C4-2B (cell line): ENCODE results near the gene NAGS.

Experiments
- H3K27ac ChIP-seq: fragments of 450-650 bp; 2 replicates; pipeline ENCODE4 v1.5.1; 2017
- ZFX ChIP-seq: fragments of 450-650 bp; IDR thresholded peaks from 2 replicates; pipeline ENCODE4 v1.6.1; 2017
- TF ChIP-seq, protein P1 (sequence below): fragments of 450-650 bp; conservative IDR thresholded peaks from 2 replicates; pipeline ENCODE4 v1.5.1; 2017; ENCODE audit warnings: mild to moderate bottlenecking

NAGS gene

DNA sequence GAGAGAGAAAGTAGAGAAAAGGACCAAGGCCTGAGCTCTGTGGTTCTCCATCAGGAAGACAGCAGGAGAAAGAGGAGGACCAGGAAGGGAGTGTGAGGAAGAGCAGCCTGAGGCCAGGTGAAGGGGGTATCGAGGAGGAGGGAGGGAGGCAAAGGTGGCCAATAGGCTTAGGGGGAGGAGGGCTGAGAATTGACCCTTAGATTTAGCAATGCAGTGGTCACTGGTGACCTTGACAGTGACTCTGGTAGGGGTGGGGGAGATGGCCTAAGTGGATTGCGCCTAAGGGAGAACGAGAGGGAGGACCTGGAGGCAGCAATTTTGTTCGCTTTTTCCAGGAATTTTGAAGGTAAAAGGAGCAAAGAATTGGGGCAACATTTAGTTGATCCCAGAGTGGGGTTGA lies 5.4 kb upstream of the NAGS start:
- H3K27ac ChIP-seq: no peak overlapping the region
- TF ChIP-seq, protein P1, sequence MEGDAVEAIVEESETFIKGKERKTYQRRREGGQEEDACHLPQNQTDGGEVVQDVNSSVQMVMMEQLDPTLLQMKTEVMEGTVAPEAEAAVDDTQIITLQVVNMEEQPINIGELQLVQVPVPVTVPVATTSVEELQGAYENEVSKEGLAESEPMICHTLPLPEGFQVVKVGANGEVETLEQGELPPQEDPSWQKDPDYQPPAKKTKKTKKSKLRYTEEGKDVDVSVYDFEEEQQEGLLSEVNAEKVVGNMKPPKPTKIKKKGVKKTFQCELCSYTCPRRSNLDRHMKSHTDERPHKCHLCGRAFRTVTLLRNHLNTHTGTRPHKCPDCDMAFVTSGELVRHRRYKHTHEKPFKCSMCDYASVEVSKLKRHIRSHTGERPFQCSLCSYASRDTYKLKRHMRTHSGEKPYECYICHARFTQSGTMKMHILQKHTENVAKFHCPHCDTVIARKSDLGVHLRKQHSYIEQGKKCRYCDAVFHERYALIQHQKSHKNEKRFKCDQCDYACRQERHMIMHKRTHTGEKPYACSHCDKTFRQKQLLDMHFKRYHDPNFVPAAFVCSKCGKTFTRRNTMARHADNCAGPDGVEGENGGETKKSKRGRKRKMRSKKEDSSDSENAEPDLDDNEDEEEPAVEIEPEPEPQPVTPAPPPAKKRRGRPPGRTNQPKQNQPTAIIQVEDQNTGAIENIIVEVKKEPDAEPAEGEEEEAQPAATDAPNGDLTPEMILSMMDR: no peak
- TF ChIP-seq ZFX: no peak

DNA sequence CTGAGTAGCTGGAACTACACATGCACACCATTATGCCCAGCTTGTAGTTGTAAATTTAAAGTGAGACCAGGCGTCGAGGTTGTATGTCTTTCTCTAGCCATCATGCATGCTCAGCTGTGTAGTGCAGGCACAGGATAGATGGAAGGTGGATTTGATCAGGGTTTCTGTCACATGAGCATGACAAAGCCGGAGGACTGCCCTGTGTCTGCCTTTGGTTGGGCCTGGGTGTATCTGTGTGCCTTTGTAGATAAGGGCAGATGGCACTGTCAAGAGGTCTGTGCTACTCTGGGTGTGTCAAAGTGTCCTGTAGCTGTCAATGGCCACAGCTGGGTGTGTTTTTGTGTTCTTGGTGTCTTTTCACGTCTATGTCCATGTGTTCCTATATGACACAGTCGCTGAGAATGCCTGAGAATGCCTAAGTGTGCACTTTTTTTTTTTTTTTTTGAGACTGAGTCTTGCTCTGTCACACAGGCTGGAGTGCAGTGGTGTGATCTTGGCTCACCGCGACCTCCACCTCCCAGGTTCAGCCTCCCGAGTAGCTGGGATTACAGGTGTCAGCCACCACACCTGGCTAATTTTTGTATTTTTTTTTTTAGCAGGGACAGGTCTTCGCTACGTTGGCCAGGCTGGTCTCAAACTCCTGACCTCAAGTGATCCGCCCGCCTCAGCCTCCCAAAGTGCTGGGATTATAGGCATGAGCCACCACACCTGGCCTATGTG lies 4.1 kb upstream of the NAGS start:
- H3K27ac ChIP-seq: no peak overlapping the region
- TF ChIP-seq, protein P1: no peak
- no peak for TF ChIP-seq ZFX

DNA sequence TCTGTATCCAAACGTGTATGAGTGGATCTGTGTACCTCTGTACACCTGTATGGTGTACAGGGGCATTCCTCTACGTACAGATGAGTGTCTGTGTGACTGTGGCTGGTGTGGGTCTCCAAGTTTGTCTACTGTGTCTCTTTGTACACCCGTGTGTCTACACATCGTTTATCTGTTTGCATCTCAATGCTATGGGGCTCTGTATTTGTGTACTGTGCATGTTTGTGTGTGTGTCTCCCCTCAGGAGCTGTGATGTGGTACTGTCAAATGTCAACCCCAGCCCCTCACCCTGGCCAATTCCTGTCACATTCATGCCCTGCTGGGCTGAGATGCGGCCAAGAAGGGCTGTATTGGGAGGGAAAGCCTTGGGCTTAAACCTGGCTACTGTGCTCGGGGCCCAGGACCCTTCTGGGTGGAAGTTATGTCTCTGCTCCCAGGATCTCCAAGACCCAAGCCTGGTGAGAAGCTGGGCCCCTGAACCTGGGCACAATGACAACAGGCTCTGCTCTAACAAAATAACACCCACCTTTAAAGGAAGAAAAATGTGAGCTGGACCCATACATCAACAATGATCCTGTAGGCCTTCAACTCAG lies 3.5 kb upstream of the NAGS start:
- TF ChIP-seq ZFX: no peak
- TF ChIP-seq, protein P1: no peak
- no peak overlapping the region for H3K27ac ChIP-seq

DNA sequence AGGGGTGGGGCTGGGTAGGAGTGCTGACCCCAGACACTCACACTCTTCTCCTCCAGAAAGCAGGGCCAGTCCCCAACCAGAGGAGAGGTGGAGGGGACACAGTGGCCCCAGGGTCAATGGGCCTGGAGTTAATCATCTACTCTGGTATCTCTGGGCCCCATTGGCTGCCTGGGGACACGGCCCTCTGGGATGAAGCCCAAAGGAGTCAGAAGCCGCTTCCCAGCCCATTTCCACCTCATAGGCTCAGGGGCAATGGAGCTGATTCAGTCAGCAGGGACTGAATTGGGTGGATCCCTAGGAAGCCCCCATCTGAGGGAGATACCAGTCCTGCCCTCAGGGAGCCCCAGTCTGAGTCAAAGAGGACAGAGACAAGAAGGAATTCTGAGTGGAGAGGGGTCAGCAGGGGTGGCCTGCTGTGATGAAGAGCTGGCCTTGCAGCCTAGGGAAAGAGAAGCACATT lies 2.9 kb upstream of the NAGS start:
- TF ChIP-seq ZFX: no peak
- TF ChIP-seq, protein P1: no peak
- no peak overlapping the region for H3K27ac ChIP-seq

DNA sequence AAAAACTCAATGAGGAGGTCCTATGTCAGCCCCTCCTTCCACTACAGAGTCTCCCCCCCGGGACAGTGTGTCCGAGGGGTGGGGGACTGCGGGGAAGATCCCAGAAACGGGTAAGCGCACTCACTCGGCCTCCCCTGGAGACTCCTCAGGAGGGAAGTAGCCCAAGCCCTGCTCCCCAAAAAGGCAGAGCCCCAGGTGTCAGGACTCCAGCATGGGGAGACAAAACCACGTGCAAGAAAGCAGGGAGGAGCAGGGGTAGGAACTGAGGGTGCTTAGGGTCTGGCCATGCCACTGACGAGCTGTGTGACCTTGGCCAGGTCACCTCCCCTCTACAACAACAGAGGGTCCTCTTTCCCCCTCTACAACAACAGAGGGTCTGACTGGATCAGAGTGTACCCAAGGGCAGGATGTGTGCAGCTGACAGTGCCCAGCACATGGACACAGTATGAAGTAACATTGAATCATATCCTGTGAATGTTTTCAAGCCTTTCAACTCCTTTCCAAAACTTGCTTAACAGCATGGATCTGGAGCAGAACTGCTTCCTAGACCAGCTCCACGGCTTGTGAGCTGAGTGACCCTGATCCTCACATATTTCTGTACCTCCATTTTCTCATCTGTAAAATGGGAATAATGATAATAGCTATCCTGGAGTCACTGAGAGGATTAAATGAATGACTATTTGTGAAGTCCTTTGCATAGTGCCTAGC lies 2.1 kb upstream of the NAGS start:
- no peak for TF ChIP-seq ZFX
- TF ChIP-seq, protein P1: no peak
- no peak overlapping the region for H3K27ac ChIP-seq

DNA sequence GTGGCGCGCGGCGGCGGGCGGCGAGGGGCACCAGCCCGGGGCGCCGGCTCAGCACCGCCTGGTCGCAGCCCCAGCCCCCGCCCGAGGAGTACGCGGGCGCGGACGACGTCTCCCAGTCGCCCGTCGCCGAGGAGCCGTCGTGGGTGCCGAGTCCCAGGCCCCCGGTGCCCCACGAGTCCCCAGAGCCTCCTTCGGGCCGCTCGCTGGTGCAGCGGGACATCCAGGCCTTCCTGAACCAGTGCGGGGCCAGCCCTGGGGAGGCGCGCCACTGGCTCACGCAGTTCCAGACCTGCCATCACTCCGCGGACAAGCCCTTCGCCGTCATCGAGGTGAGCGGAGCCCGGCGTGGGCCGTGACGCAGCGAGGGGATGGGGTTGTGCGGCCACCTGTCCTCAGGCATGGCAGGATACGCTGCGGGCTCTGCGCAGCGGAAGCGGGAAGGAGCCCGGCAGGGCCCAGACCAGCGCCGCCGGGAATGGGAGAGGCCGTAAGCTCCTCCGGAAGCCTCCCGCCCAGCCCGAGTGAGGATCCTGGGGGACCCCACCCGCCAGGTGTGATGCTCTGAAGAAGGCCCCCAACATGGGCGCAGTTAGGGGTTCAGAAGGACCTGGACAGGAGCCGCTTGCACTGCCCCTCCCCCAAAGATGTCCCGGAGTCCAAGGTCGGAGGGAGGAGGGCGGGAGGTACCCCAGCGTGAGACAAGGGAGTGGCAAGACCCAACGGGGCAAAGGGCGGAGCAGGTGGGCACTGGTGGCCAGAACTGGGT lies 522 bp downstream of the NAGS start:
- no peak overlapping the region for H3K27ac ChIP-seq
- TF ChIP-seq, protein P1: no peak
- TF ChIP-seq ZFX: no peak
